Mucosa of descending colon (tissue), 3 donors: Measurements from ENCODE around the gene ASCC3. TPM values are rescaled to one million over a fixed set of nuclear protein-coding genes. Genes with fewer than 3 reads are reported as not detected.
A peak's percentile ranks its signal among the peaks of the same experiment; 100 is the strongest.
"Not testable (repeated sequence)": the region's sequence is repeated elsewhere in the genome, so short reads cannot be mapped to it uniquely, and the experiment has no call there.

ENCODE experiments used
- ATAC-seq: fragments of 200-7000 bp; cut with Tn5 transposase; one replicate; pipeline ENCODE4 v1.9.1; 2020; ENCODE audit warnings: mild to moderate bottlenecking, moderate library complexity
- DNase-seq, 3 donors: peaks; one replicate each; pipeline ENCODE4 v3.0.0-alpha.2; 2020
- H3K36me3 ChIP-seq: fragments of 200-600 bp; one replicate; pipeline ENCODE4 v1.8.0; 2021; ENCODE audit warnings: low read depth, mild to moderate bottlenecking
- H3K4me1 ChIP-seq: fragments of 200-600 bp; one replicate; pipeline ENCODE4 v1.8.0; 2021; ENCODE audit warnings: low read depth, mild to moderate bottlenecking
- H3K4me3 ChIP-seq: fragments of 200-600 bp; one replicate; pipeline ENCODE4 v1.8.0; 2021; ENCODE audit warnings: mild to moderate bottlenecking
- H3K9me3 ChIP-seq: fragments of 200-600 bp; one replicate; pipeline ENCODE4 v1.8.0; 2021; ENCODE audit warnings: mild to moderate bottlenecking
- CTCF ChIP-seq: fragments of 200-600 bp; IDR thresholded peaks from one replicate; pipeline ENCODE4 v1.8.0; 2022; ENCODE audit warnings: antibody characterized with exemption, mild to moderate bottlenecking
- intact Hi-C, 2 donors: fragments of 100-400 bp; cut with DNase I in 1 of 2; cut with micrococcal nuclease in 1 of 2; formaldehyde crosslinking; loops; one replicate each; pipeline versions ENCODE4 v1.11.0 to v1.11.1; 2022; cut with DNase I, micrococcal nuclease
- total RNA-seq, 3 donors: library from RNA; stranded (reverse); fragmentation: NEBNext Ultra II Directional in 2 of 3; extraction: Animal tissue kit (Norgen Biotek cat#: 25700) in 2 of 3; gene quantifications; one replicate each; pipeline versions ENCODE4 v1.2.1 to v1.2.4, GENCODE V29; 2021 to 2023
- donor health status: DM: no; HTN: no; CAD: no; lungs with moderate emphysema.
- donor health status: DM: no; HTN: no; CAD: no.
- donor health status: DM: no; HTN: yes; CAD: no.

Gene ASCC3
- total RNA-seq, 3 donors from 2014 or later = 24.6 to 28.5 (median 27.8) TPM

DNA sequence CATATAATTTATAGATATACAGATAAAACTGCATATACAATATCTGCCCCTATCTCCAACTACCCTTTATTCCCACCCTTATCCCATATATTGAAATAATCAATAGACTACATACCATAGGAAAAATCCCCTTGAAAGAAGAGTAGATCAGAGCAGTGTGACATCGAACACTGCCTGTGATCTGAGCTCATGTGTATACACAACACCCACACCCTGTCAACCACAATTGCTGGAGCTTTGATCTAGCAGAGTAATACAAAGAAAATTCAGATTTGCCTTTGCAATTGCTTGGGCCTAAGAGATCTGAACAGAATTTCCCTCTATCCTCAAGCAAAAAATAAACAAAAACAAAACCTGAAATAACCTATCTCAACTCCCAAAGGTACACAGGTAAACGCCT, 119.3 kb downstream of the ASCC3 start:
- Histone ChIP-seq H3K36me3 (no peaks in the 10 kb centered on the region), H3K4me1 (no peaks in the 10 kb centered on the region), H3K4me3 (no peak overlapping the region), H3K9me3 (peaks cover 7% of the 10 kb centered on the region)
- intact Hi-C loops = no loop called here
- no peak for DNase-seq
- no peak for ATAC-seq
- TF ChIP-seq CTCF = no peak

DNA sequence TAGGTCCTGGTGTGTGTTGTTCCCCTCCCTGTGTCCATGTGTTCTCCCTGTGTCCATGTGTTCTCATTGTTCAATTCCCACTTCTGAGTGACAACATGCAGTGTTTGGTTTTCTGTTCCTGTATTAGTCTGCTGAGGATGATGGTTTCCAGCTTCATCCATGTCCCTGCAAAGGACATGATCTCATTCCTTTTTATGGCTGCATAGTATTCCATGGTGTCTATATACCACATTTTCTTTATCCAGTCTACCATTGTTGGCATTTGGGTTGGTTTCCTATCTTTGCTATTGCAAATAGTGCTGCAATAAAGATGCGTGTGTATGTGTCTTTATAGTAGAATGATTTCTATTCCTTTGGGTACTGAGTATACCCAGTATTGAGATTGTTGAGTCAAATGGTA, 122.7 kb downstream of the ASCC3 start:
- H3K4me3 ChIP-seq, DNase-seq, H3K9me3 ChIP-seq, ATAC-seq, intact Hi-C loops, H3K36me3 ChIP-seq, H3K4me1 ChIP-seq: not testable (repeated sequence)

GRCh38 chr6:100753421-100753820, 127.7 kb downstream of the ASCC3 start:
- no peaks in the 10 kb centered on the region for H3K9me3 ChIP-seq
- TF ChIP-seq CTCF = no peak
- H3K4me3 ChIP-seq = no peak overlapping the region
- ATAC-seq (no peak), DNase-seq (no peak)
- intact Hi-C loops = no loop called here
- no peaks in the 10 kb centered on the region for H3K4me1 ChIP-seq
- H3K36me3 ChIP-seq = no peaks in the 10 kb centered on the region

GRCh38 chr6:100751590-100751989, 129.5 kb downstream of the ASCC3 start:
- ATAC-seq = peak; percentile 58

DNA sequence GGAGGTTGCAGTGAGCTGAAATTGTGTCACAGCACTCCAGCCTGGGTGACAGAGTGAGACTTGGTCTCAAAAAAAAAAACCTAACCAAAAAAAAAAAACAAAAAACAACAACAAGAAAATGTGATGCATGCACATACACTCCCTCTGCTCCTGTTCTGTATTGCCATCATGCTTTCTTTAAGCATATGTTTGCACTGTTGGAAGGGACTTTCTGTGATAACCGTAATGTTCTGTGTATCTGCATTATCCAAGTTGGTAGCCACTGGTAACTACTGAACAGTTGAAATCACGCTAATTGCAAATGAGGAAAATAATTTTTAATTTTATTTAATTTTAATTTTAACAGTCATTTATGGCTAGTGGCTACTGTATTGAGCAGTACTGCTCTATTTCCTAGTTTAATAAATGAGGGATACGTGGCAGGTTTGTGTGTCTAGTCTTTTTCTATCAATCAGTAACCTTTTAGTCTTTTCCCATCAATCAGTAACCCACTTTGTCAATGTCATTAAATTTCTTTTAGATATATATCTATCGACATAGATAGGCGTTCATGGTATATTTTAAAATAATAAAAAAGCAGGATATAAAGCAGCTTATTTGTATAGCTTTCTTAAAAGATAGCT, 135.6 kb downstream of the ASCC3 start:
- intact Hi-C loops = no loop called here
- H3K9me3 ChIP-seq = peaks cover 4% of the 10 kb centered on the region
- H3K4me1 ChIP-seq = peaks cover 3% of the 10 kb centered on the region
- H3K36me3 ChIP-seq = no peaks in the 10 kb centered on the region
- ATAC-seq (no peak), DNase-seq (no peak)
- no peak overlapping the region for H3K4me3 ChIP-seq
- TF ChIP-seq CTCF = no peak

More at GRCh38 chr6:100751590-100751989, 129.5 kb downstream of the ASCC3 start:
- no peak for DNase-seq
- Histone ChIP-seq H3K4me1 (no peaks in the 10 kb centered on the region), H3K9me3 (no peaks in the 10 kb centered on the region), H3K36me3 (no peaks in the 10 kb centered on the region), H3K4me3 (no peak overlapping the region)
- TF ChIP-seq CTCF = no peak
- intact Hi-C loops = no loop called here

DNA sequence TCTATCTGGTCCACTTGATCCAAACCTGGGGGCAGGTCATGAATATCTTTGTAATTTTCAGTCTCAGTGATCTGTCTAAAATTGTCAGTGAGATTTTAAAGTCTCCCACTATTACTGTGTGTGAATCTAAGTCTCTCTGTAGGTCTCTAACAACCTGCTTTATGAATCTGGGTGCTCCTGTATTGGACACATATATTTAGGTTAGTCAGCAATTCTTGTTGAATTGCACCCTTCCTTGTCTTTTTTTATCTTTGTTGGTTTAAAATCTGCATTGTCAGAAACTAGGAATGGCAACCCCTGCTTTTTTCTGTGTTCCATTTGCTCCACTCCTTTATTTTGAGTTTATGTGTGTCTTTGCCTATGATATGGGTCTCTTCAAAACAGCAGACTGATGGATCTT, 140.7 kb downstream of the ASCC3 start:
- H3K36me3 ChIP-seq = no peaks in the 10 kb centered on the region
- H3K4me3 ChIP-seq = no peak overlapping the region
- peaks cover 3% of the 10 kb centered on the region for H3K4me1 ChIP-seq
- ATAC-seq (no peak), DNase-seq (no peak)
- TF ChIP-seq CTCF = no peak
- peaks cover 9% of the 10 kb centered on the region for H3K9me3 ChIP-seq
- intact Hi-C loops = no loop called here

DNA sequence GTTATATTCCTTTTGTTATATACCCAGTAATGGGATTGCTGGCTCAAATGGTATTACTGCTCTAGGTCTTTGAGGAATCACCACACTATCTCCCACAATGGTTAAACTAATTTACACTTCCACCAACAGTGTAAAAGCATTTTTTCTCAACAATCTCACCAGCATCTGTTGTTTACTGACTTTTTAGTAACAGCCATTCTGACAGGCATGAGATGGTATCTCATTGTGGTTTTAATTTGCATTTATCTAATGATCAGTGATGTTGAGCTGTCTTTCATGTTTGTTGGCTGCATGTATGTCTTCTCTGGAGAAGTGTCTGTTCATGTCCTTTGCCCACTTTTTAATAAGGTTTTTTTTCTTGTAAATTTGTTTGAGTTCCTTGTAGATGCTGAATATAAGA, 143.4 kb downstream of the ASCC3 start:
- H3K4me3 ChIP-seq = not testable (repeated sequence)

More for the DNA sequence above, 143.4 kb downstream of the ASCC3 start:
- ATAC-seq, H3K9me3 ChIP-seq, DNase-seq, H3K36me3 ChIP-seq, intact Hi-C loops, H3K4me1 ChIP-seq: not testable (repeated sequence)
